Stimulated activated memory B cell treated with anti-CD40 and anti-IgM and Interleukin-4, amounts not matched to agents 10 μg/mL and 1 μg/mL and 100 μg/mL, for 72 hours (primary cell): ENCODE data around the gene NTM.
"Not testable (repeated sequence)": the region's sequence is repeated elsewhere in the genome, so short reads cannot be mapped to it uniquely, and the experiment has no call there.

ENCODE experiments used
- ATAC-seq: fragments of 150-1000 bp; cut with Tn5 transposase; 2 replicates; pipeline ENCODE4 v1.10.0; 2021
- H3K27ac Mint-ChIP-seq: one replicate; pipeline ENCODE4 v1.8.0; 2022; ENCODE audit warnings: mild to moderate bottlenecking, mixed read lengths
- H3K27me3 Mint-ChIP-seq: one replicate; pipeline ENCODE4 v1.8.0; 2022; ENCODE audit warnings: mixed read lengths
- H3K36me3 Mint-ChIP-seq: one replicate; pipeline ENCODE4 v1.8.0; 2022; ENCODE audit warnings: mixed read lengths
- H3K4me1 Mint-ChIP-seq: one replicate; pipeline ENCODE4 v1.8.0; 2022; ENCODE audit warnings: mixed read lengths
- H3K4me3 Mint-ChIP-seq: one replicate; pipeline ENCODE4 v1.8.0; 2022; ENCODE audit warnings: mild to moderate bottlenecking, moderate library complexity, mixed read lengths
- H3K9me3 Mint-ChIP-seq: one replicate; pipeline ENCODE4 v1.8.0; 2022; ENCODE audit warnings: mixed read lengths

Gene NTM

GRCh38 chr11:131424257-131424876 lies 54.0 kb downstream of the NTM start:
- H3K36me3 Mint-ChIP-seq, H3K27me3 Mint-ChIP-seq, ATAC-seq, H3K9me3 Mint-ChIP-seq, H3K27ac Mint-ChIP-seq, H3K4me3 Mint-ChIP-seq, H3K4me1 Mint-ChIP-seq: not testable (repeated sequence)

GRCh38 chr11:131425285-131425684 lies 54.9 kb downstream of the NTM start:
- Mint-ChIP-seq H3K4me3 (no peak overlapping the region), H3K9me3 (no peaks in the 10 kb centered on the region), H3K4me1 (no peaks in the 10 kb centered on the region), H3K27ac (no peak overlapping the region), H3K36me3 (no peaks in the 10 kb centered on the region), H3K27me3 (no peaks in the 10 kb centered on the region)
- ATAC-seq, result no peak

GRCh38 chr11:131428853-131429252 lies 58.4 kb downstream of the NTM start:
- peaks cover 4% of the 10 kb centered on the region for H3K9me3 Mint-ChIP-seq

GRCh38 chr11:131430473-131431208 lies 60.2 kb downstream of the NTM start:
- no peak overlapping the region for H3K27ac Mint-ChIP-seq
- no peaks in the 10 kb centered on the region for H3K36me3 Mint-ChIP-seq
- no peaks in the 10 kb centered on the region for H3K4me1 Mint-ChIP-seq
- ATAC-seq, result peak; percentile 31
- no peaks in the 10 kb centered on the region for H3K27me3 Mint-ChIP-seq
- H3K4me3 Mint-ChIP-seq, result no peak overlapping the region
- H3K9me3 Mint-ChIP-seq, result peaks cover 10% of the 10 kb centered on the region

More at GRCh38 chr11:131428853-131429252, 58.4 kb downstream of the NTM start:
- H3K27me3 Mint-ChIP-seq, result no peaks in the 10 kb centered on the region
- H3K36me3 Mint-ChIP-seq, result no peaks in the 10 kb centered on the region
- no peaks in the 10 kb centered on the region for H3K4me1 Mint-ChIP-seq
- H3K4me3 Mint-ChIP-seq, result no peak overlapping the region
- no peak overlapping the region for H3K27ac Mint-ChIP-seq
- ATAC-seq, result no peak

- no peak for ATAC-seq
- H3K4me3 Mint-ChIP-seq, result no peak overlapping the region
- no peaks in the 10 kb centered on the region for H3K4me1 Mint-ChIP-seq
- no peaks in the 10 kb centered on the region for H3K36me3 Mint-ChIP-seq
- H3K9me3 Mint-ChIP-seq, result peaks cover 15% of the 10 kb centered on the region
- H3K27ac Mint-ChIP-seq, result no peak overlapping the region
- no peaks in the 10 kb centered on the region for H3K27me3 Mint-ChIP-seq
Measured at GRCh38 chr11:131441051-131441810, 70.8 kb downstream of the NTM start.

- no peaks in the 10 kb centered on the region for H3K4me1 Mint-ChIP-seq
- no peak for ATAC-seq
- peaks cover 5% of the 10 kb centered on the region for H3K9me3 Mint-ChIP-seq
Measured at GRCh38 chr11:131446590-131447275, 76.3 kb downstream of the NTM start.

GRCh38 chr11:131447277-131447815 lies 76.9 kb downstream of the NTM start:
- peaks cover 5% of the 10 kb centered on the region for H3K9me3 Mint-ChIP-seq
- no peak overlapping the region for H3K27ac Mint-ChIP-seq
- H3K36me3 Mint-ChIP-seq, result no peaks in the 10 kb centered on the region
- no peaks in the 10 kb centered on the region for H3K4me1 Mint-ChIP-seq
- no peaks in the 10 kb centered on the region for H3K27me3 Mint-ChIP-seq
- no peak for ATAC-seq
- no peak overlapping the region for H3K4me3 Mint-ChIP-seq

More at GRCh38 chr11:131446590-131447275, 76.3 kb downstream of the NTM start:
- Mint-ChIP-seq H3K27me3 (no peaks in the 10 kb centered on the region), H3K36me3 (no peaks in the 10 kb centered on the region), H3K27ac (no peak overlapping the region), H3K4me3 (no peak overlapping the region)

GRCh38 chr11:131447898-131448297 lies 77.5 kb downstream of the NTM start:
- Mint-ChIP-seq H3K36me3 (no peaks in the 10 kb centered on the region), H3K4me3 (no peak overlapping the region), H3K27ac (no peak overlapping the region), H3K9me3 (peaks cover 5% of the 10 kb centered on the region), H3K27me3 (no peaks in the 10 kb centered on the region), H3K4me1 (no peaks in the 10 kb centered on the region)
- ATAC-seq, result no peak

GRCh38 chr11:131449036-131450019 lies 78.9 kb downstream of the NTM start:
- Mint-ChIP-seq H3K9me3 (peaks cover 3% of the 10 kb centered on the region), H3K27ac (no peak overlapping the region), H3K27me3 (no peaks in the 10 kb centered on the region), H3K4me3 (no peak overlapping the region), H3K4me1 (no peaks in the 10 kb centered on the region), H3K36me3 (no peaks in the 10 kb centered on the region)
- no peak for ATAC-seq

GRCh38 chr11:131454490-131454889 lies 84.1 kb downstream of the NTM start:
- Mint-ChIP-seq H3K4me3 (no peak overlapping the region), H3K27ac (no peak overlapping the region), H3K4me1 (no peaks in the 10 kb centered on the region), H3K27me3 (no peaks in the 10 kb centered on the region), H3K36me3 (no peaks in the 10 kb centered on the region), H3K9me3 (peaks cover 4% of the 10 kb centered on the region)
- no peak for ATAC-seq

- Mint-ChIP-seq H3K36me3 (no peaks in the 10 kb centered on the region), H3K4me1 (no peaks in the 10 kb centered on the region), H3K27ac (no peak overlapping the region), H3K4me3 (no peak overlapping the region), H3K9me3 (peaks cover 4% of the 10 kb centered on the region), H3K27me3 (no peaks in the 10 kb centered on the region)
- ATAC-seq, result no peak
Measured at GRCh38 chr11:131454989-131455388, 84.6 kb downstream of the NTM start.

- Mint-ChIP-seq H3K27ac (no peak overlapping the region), H3K27me3 (no peaks in the 10 kb centered on the region), H3K4me1 (no peaks in the 10 kb centered on the region), H3K4me3 (no peak overlapping the region), H3K36me3 (no peaks in the 10 kb centered on the region), H3K9me3 (peaks cover 4% of the 10 kb centered on the region)
- ATAC-seq, result no peak
Measured at GRCh38 chr11:131455843-131456704, 85.7 kb downstream of the NTM start.

GRCh38 chr11:131457163-131457562 lies 86.7 kb downstream of the NTM start:
- no peak overlapping the region for H3K27ac Mint-ChIP-seq

More at GRCh38 chr11:131457163-131457562, 86.7 kb downstream of the NTM start:
- peaks cover 7% of the 10 kb centered on the region for H3K9me3 Mint-ChIP-seq
- ATAC-seq, result no peak
- no peaks in the 10 kb centered on the region for H3K4me1 Mint-ChIP-seq
- H3K4me3 Mint-ChIP-seq, result no peak overlapping the region
- H3K36me3 Mint-ChIP-seq, result no peaks in the 10 kb centered on the region
- no peaks in the 10 kb centered on the region for H3K27me3 Mint-ChIP-seq
